Measurements from ENCODE around the gene RGS8. TPM values are rescaled to one million over a fixed set of nuclear protein-coding genes. Genes with fewer than 3 reads are reported as not detected.

Gene RGS8
- total and polyA plus RNA-seq, 2 of the 4 experiments (the other 2 are of a cell fraction): not detected

GRCh38 chr1:182699393-182700350 lies 15.3 kb upstream of the RGS8 start (continued):
- TF ChIP-seq FOS (IDR thresholded peaks at IDR 0.05; ENCODE audit: low read depth, low read length) (no peak), RAD21 (IDR thresholded peaks at IDR 0.05; ENCODE audit: low read length) (no peak)

- no CpG with 5 or more reads among the region's 5 CpGs for WGBS, 2 experiments (ENCODE audit: extremely low coverage in 2 of 2, insufficient read length in 1 of 2)
- Histone ChIP-seq H3K4me1 (ENCODE audit: control insufficient read depth, insufficient read depth, low read length) (no peaks in the 10 kb centered on the region), H4K20me1 (ENCODE audit: insufficient read depth, low read length) (no peaks in the 10 kb centered on the region), H3K9me3 (ENCODE audit: control insufficient read depth, insufficient read depth, low read length) (no peaks in the 10 kb centered on the region), H4K8ac (ENCODE audit: low read depth in 2 of 2, low read length in 2 of 2) (no peak overlapping the region), H3K56ac (ENCODE audit: extremely low read depth, insufficient read depth, low read length) (no peak overlapping the region), H2AFZ (replicated peaks; ENCODE audit: low read length, poor library complexity) (no peak overlapping the region), H3K4me2 (ENCODE audit: low read depth, low read length) (no peak overlapping the region), H4K91ac (ENCODE audit: insufficient read depth, low read depth, low read length) (no peak overlapping the region), H3K18ac (ENCODE audit: low read depth, low read length) (no peak overlapping the region), H3K36me3 (ENCODE audit: control insufficient read depth, insufficient read depth, low read length) (no peaks in the 10 kb centered on the region), H3K9ac (ENCODE audit: low read depth, low read length) (no peak overlapping the region), H2AK9ac (replicated peaks; ENCODE audit: low read depth, low read length, poor library complexity) (no peak overlapping the region), H3K4me3 (ENCODE audit: insufficient read depth, low read depth, low read length) (no peak overlapping the region), H2BK5ac (ENCODE audit: low read depth, low read length, poor library complexity, severe bottlenecking) (no peak overlapping the region), H2BK20ac (ENCODE audit: low read depth, low read length) (no peak overlapping the region), H2AK5ac (ENCODE audit: low read depth, low read length) (no peak overlapping the region), H3K79me1 (ENCODE audit: low read depth in 1 of 2, low read length in 2 of 2) (no peaks in the 10 kb centered on the region), H3K27ac (ENCODE audit: insufficient read depth, low read length) (no peak overlapping the region), H3K23ac (ENCODE audit: low read depth, low read length) (no peak overlapping the region), H3K9me1 (ENCODE audit: insufficient read depth, low read length) (no peaks in the 10 kb centered on the region), H2BK120ac (ENCODE audit: low read depth, low read length) (no peak overlapping the region), H3K14ac (replicated peaks; ENCODE audit: low read depth, low read length) (no peak overlapping the region), H2BK15ac (ENCODE audit: low read depth, low read length) (no peak overlapping the region), H4K5ac (ENCODE audit: low read depth, low read length) (no peak overlapping the region), H3K27me3 (ENCODE audit: control insufficient read depth, insufficient read depth, low read length) (peaks cover 8% of the 10 kb centered on the region), H3K4ac (ENCODE audit: low read depth, low read length) (no peak overlapping the region)
- dilution Hi-C loops (cut with HindIII; ENCODE audit: low sequenced_read_pairs, unreplicated experiment): no loop called here
- CTCF ChIA-PET: no interaction called here
- no peak for DNase-seq
- no peak for ATAC-seq (ENCODE audit: low read depth)
- in situ Hi-C loops (cut with MboI; ENCODE audit: low sequenced_read_pairs): no loop called here
- POLR2A ChIA-PET (ENCODE audit: unreplicated experiment): no interaction called here
- intact Hi-C loops (cut with micrococcal nuclease): no loop called here
- no TSS peak for BruUV-seq (replicated peaks)
- TF ChIP-seq RAD21 (IDR thresholded peaks at IDR 0.05; ENCODE audit: low read length): no peak
- no peak for TF ChIP-seq MXI1 (IDR thresholded peaks at IDR 0.05; ENCODE audit: borderline replicate concordance, low read depth, low read length)
- no peak for TF ChIP-seq MAZ (IDR thresholded peaks at IDR 0.05; ENCODE audit: borderline replicate concordance, low read depth, low read length)
- no peak for TF ChIP-seq FOS (IDR thresholded peaks at IDR 0.05; ENCODE audit: low read depth, low read length)
- TF ChIP-seq RFX5 (IDR thresholded peaks at IDR 0.05; ENCODE audit: low read depth, low read length): no peak
- no peak for TF ChIP-seq CTCF (conservative IDR thresholded peaks at IDR 0.05; ENCODE audit: low read depth, low read length)
- TF ChIP-seq CEBPB (IDR thresholded peaks at IDR 0.05; ENCODE audit: low read depth, low read length): no peak
- TF ChIP-seq ELK1 (IDR thresholded peaks at IDR 0.05; ENCODE audit: borderline replicate concordance, low read depth, low read length): no peak
- no peak for TF ChIP-seq CHD1 (IDR thresholded peaks at IDR 0.05; ENCODE audit: low read depth, low read length)
- no peak for TF ChIP-seq MAFK (IDR thresholded peaks at IDR 0.05; ENCODE audit: low read depth, low read length)
- TF ChIP-seq SMC3 (IDR thresholded peaks at IDR 0.05; ENCODE audit: low read depth, low read length): no peak
- TF ChIP-seq RCOR1 (IDR thresholded peaks at IDR 0.05; ENCODE audit: insufficient replicate concordance, low read length): no peak
Observed at GRCh38 chr1:182698971-182699370, 14.6 kb upstream of the RGS8 start.

Measured in IMR-90 (cell line).